Right lobe of liver (tissue), 4 donors: ENCODE results near the gene RNF182.

Source experiments
- POLR2A ChIP-seq: fragments of 450-650 bp; IDR thresholded peaks from one replicate; pipeline ENCODE4 v1.6.1; 2017; ENCODE audit warnings: antibody characterized with exemption, mild to moderate bottlenecking
- TF ChIP-seq, protein P1 (sequence below), 4 donors: fragments of 200-600 bp in 3 of 4; fragments of 450-650 bp in 1 of 4; IDR thresholded peaks; one replicate each; pipeline versions ENCODE4 v1.5.1 to v1.8.0; 2016 to 2022; ENCODE audit warnings: antibody characterized with exemption in 4 of 4, mild to moderate bottlenecking in 2 of 4
- donor health status: DM: no; HTN: no; CAD: no.
- donor health status: DM: no; HTN: no; CAD: no.
- donor health status: DM: no; HTN: yes; CAD: no.

DNA sequence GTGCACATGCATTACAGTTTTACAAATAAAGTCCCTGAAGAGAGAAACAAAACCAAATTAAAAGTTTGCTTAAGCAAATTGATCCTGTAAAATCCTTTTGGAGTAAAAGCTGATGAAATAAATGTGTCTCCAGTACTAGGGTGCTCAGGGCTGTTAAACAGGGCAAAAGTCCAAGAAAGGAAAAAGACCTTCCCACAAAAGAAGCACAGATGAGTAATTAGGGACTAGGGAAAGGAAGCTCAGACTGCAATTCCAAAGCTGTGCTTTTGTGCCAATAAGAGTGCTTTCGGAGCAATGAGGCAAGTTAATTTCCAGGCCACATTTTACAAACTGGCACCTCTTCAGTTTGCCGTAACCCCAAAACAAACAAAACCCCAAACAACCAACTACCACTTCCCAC lies 10.4 kb upstream of the RNF182 start:
- TF ChIP-seq, protein P1, sequence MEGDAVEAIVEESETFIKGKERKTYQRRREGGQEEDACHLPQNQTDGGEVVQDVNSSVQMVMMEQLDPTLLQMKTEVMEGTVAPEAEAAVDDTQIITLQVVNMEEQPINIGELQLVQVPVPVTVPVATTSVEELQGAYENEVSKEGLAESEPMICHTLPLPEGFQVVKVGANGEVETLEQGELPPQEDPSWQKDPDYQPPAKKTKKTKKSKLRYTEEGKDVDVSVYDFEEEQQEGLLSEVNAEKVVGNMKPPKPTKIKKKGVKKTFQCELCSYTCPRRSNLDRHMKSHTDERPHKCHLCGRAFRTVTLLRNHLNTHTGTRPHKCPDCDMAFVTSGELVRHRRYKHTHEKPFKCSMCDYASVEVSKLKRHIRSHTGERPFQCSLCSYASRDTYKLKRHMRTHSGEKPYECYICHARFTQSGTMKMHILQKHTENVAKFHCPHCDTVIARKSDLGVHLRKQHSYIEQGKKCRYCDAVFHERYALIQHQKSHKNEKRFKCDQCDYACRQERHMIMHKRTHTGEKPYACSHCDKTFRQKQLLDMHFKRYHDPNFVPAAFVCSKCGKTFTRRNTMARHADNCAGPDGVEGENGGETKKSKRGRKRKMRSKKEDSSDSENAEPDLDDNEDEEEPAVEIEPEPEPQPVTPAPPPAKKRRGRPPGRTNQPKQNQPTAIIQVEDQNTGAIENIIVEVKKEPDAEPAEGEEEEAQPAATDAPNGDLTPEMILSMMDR (IDR thresholded peaks at IDR 0.05) = no peak
- TF ChIP-seq POLR2A = no peak
